GM19240 (cell line): Measurements from ENCODE around the gene SLC22A4.

ENCODE experiments used
- DNase-seq: peaks from one replicate; pipeline ENCODE4 v3.0.0; 2011; ENCODE audit warnings: low spot score; ENCODE audit not compliant: insufficient read length

The SLC22A4 gene

GRCh38 chr5:132392978-132393825, 99.0 kb downstream of the SLC22A4 start:
- DNase-seq, result no peak
